Epidermal melanocyte (primary cell): ENCODE measurements around the gene ZBTB16.

Experiments
- DNase-seq: peaks from one replicate; pipeline ENCODE4 v3.0.0; 2011; ENCODE audit warnings: low spot score; ENCODE audit not compliant: insufficient read length

Gene ZBTB16

DNA sequence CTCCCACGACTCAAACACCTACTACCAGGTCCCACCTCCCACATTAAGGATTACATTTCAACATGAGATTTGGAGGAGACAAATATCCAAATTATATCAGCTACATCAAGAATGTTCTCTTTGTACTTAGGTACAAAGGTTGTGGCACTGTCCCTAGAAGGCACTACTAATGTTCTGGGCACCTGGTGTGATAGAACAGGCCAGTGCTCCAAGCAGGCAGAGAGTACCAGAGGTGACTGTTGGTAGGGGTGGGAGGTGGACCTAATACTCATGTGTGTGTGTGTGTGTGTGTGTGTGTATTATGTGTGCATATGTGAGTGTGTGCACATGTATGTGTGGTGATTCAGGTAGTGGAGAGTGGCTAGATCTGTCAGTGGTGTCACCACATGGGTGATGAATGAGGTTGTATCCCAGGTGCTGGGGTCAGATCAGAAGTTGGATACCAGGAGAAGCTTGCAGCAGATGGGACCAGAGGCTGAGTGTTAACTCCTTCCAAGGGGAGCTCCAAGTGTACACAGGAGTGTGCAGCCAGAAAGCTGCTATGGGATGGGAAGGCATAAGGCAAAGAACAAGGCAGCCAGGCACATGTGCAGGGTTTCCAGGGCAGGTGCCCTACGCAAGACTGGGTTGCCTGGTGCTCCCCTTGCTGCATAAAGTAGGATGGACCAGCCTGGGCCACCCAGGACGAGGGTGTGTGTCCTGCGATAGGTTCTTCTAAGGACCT, 219.0 kb downstream of the ZBTB16 start:
- no peak for DNase-seq

DNA sequence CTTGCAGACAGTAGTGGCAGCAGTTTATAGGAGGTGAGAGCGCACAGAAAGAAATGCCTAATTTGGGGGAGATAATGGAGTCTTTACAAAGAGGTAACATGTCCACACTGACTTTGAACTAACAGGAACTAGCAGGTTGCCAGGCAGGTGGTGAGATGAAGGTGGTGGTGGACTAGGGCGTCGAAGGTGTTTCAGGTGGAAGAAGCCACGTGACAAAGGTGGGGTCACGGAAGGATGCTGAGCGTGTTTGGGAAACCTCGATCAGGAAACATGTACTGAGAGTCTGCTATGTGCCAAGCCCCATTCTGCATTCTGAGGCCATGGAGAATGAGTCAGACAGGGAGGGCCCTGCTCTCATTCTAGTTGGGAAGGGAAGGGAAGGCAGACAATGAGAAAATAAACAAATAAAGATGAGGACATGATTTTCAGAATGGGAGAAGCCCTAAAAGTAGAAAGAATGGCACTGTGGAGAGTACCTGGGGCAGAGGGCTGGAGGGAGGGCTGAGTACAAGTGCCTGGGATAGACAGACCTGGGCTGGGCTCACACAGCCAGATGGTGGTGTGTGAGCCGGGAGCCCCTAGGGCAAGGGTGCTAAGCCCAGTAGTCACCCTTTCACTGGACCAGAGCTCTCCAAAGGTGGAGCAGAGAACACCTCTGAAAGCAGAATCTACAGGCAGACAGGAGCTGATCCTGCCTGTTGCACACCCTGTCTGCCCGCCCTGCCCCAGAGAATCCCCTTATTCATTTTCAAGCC, 220.5 kb downstream of the ZBTB16 start:
- DNase-seq = no peak

DNA sequence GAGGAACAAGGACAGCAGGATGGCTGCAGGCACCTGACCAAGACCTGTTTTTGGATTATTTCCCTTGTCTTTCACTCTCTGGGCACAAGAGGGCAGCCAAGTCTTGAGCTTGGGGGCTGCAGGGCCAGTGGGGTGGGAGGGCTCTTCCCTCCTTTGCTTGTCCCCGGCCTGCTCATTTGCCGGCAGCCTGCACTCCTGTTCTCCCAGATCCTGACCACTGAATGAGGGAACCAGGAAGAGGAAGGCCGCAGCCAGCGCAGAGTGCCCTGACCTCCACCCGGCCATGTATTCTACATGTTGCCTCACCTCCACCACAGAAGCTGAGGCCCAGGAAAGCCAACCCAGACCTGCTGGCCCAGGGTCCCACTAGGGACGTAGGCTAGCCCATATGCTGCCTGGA, 221.2 kb downstream of the ZBTB16 start:
- DNase-seq = peak; percentile 32

DNA sequence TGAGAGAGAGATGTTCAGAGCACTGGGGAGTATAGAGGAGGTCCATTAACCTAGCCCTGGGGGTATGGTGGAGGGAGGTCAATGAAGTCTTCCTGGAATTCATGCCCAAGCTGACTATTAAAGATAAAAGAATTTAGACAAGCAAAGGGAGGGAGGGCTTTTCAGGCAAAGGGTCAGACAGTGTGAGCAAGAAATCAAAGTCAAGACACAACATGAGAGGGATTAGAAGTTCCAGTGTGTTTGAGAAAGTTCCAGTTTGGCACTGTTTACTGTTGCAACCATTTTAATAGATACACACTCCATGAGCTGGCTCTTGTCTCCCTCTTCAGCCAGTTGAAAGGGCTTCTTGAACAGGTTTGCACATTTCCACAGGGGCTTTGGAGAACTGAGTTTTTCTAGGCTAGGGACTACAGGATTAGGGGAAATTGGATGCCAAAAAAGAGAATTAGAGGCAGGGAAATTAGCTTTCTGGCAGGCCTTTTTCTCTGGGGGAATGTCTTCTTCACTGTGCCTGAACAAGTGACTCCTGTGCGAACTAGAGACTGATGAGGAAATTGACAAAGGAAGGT, 222.0 kb downstream of the ZBTB16 start:
- DNase-seq = no peak

DNA sequence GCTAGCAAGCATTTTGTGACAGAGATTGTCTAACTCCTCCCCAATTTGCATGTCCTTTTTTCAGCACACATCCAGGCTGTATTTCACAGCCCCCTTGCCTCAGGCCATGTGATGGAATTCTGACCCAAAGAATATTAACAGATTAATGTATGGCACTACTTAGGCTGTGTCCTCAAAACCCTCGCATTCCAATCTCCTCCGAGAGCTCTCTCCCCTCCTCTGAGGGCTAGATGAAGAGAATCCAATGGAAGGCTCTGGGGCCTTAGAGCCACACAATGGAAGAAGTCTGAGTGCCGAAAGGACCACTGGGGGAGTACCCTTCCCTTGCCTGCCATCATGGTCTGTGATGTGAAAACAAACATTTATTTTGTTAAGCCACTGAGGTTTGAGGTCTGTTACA, 223.0 kb downstream of the ZBTB16 start:
- DNase-seq = no peak

DNA sequence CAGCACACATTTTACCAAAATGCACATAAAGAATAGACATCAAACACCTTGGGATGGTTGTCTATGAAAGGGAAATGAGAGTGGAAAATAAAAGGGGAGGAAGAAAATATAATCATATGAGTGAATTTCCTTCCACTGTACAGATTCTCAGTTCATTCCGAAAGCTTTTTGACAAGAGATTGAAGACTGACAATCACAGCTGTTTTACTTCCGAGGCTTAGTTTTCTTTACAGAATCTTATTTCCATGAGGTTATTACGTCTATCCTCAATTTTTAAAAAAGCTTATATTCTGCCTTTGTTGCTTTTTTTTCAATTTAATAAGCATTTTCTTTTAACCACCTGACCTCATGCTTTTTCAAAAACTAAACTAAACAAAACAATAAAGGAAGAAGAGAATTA, 223.9 kb downstream of the ZBTB16 start:
- DNase-seq = no peak

DNA sequence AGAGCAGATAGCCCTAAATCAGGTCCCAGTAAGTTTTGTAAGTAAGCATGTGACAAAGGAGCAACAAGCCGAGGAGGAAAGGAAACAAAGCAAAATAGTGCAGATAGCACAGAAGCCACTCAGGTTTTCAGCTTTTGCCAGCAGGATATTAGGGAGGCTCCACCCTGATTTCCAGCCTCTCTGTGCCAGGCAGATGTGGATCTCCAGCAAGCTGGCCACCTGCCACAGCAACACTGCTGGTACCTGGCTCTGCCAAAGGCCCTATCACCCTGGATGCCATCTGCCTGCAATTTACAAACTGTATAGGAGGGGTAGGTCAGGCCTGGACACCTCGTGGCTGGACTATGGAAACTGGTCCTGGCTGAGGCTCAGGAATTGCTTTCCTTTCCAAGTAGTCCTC, 224.5 kb downstream of the ZBTB16 start:
- no peak for DNase-seq

DNA sequence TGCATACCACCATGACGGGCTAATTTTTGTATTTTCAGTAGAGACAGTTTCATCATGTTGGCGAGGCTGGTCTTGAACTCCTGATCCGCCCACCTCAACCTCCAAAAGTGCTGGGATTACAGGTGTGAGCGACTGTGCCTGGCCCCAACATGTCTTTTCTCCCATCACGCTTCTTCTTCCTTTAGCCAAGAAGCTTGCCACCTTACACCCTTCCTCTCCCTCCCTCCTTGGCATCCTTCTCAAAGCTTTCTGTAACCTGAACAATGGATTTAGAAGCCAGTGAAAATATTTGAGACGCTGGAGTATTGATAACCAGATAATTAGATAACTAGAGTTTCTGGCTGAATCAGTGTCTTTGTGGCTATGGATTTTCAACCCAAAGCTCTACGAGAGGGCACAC, 225.4 kb downstream of the ZBTB16 start:
- DNase-seq = no peak

DNA sequence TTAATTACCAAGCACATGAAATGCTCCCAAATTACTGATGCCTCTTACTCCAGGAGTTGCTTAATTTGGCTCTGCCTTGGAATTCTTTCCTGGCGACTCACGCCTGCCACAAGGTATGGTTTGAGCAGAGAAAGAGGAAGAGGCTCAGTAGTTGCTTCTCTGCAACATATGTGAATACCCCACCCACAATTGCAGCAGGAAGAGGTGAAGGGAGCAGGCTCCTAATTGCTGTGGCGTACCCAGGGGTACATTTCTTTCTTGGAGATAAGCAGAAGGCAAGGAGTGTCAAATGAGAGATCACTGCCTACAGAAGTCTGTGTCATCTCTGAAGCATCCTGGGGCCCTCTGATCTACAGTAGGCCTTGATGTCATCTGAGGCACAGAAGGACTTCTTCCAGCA, 226.1 kb downstream of the ZBTB16 start:
- DNase-seq = no peak

DNA sequence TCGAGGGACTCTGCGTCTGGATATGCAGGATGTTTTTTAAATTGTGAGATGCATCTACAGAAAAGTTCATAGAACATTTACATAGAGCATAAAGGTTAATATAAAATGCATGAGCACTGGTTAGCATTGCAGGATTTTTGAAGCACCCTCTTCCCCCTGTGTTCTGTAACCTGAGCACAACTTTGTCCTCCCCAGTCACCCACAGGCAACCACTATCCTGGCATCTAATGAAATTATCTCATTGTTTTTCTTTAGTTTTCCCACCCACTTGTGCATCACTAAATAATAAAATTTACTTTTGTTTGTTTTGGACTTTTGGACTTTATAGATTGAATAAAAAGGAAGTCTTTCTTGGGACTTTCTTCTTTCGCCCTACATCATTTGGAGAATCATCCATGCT, 226.7 kb downstream of the ZBTB16 start:
- DNase-seq = no peak

DNA sequence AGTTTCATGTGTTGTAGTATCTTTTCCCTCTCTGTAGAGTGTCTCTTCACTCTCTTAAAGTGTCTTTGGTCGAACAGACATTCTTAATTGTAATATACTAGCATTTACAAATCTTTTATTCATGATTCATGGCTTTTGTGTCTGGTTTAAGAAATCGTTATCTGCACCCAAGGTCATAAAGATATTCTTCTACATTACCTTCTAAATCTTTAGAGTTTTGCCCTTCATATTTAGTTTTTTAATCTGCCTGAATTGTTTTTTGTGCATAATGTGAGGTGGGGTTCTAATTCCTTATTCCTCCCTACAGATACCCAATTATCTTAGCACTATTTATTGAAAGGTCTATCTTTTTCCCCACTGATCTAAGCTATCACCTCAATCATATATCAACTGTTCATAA, 227.6 kb downstream of the ZBTB16 start:
- DNase-seq = no peak

DNA sequence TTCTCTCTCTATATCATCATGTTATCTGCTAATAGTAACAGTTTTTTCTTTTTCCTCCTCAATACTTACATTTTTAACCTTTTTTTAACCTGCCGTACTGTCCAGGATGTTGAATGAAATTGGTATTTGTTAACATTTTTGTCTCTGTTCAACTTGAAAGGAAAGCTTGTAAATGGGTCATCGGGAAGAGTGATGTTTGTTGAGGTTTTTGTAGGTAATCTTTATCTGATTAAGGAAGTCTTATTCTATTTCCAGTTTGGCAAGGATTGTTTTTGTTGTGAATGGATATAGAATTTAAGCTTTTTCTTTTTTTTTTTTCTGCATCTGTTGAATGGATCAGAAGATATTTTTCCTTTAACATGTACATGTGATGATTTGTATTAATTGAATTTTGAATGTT, 228.6 kb downstream of the ZBTB16 start:
- no peak for DNase-seq

DNA sequence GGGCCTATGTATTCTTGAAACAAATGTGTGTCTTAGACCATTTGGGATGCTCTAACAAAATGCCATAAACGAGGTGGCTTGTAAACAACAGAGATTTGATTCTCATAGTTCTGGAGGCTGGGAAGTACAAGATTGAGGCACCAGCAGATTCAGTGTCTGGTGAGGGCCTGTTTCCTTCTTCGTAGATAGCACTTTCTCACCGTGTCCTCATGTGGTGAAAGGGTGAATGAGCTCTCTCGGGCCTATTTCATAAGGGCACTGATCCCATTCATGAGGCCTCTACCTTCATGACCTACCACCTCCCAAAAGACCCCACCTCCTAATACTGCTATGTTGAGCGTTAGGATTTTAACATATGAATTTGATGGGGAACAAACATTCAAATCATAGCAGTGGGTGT, 230.3 kb downstream of the ZBTB16 start:
- no peak for DNase-seq

DNA sequence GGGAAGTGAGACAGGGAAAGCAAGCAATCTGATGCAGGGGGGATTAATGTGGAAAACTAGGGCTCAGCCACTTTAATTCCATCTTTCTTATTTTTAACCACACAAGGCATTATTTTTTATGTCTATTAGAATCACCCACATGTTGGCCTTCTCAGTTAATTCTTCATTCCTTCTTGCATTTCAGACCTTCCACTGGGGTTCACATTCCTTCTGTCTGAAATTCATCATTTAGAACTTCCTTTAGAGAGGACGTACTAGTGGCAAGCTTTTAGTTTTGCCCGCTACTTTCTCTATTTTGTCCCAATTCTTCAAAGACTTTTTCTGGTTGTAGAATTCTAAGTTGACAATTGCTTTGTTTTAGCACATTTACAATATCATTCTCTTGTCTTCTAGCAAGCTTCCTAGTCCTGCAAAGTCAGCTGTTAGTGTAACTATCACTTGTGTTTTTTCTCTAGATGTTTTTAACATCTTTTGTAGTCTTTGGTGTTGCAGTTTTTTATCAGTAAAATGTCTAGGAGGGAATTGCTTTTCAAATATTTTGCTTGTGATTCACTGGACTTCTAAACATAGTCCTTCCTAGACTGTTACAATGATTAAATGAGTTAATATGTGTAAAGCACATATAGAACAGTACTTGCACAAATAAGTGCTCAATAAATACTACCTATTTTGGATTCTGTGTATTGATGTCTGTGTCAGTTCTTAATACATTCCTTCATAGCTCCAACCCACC, 231.2 kb downstream of the ZBTB16 start:
- DNase-seq = no peak

DNA sequence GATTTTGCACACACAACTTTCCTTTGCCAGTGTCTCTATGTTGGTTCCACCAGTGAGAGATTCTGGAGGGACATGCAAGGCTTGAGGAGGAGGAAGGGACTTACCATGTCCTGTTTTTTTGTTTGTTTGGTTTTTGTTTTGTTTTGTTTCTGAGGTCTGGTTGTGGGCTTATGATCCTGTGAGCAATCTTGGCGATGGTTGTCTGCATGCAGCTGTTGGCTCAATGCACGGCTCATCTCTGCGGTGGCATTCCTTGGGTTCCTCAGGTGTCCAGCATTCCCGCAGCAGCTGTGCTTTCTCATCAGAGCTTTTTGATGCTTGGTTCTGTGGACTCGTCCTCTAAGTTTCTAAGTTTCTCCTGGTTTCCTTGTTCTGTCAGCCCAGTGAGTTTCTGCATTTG, 231.9 kb downstream of the ZBTB16 start:
- no peak for DNase-seq

DNA sequence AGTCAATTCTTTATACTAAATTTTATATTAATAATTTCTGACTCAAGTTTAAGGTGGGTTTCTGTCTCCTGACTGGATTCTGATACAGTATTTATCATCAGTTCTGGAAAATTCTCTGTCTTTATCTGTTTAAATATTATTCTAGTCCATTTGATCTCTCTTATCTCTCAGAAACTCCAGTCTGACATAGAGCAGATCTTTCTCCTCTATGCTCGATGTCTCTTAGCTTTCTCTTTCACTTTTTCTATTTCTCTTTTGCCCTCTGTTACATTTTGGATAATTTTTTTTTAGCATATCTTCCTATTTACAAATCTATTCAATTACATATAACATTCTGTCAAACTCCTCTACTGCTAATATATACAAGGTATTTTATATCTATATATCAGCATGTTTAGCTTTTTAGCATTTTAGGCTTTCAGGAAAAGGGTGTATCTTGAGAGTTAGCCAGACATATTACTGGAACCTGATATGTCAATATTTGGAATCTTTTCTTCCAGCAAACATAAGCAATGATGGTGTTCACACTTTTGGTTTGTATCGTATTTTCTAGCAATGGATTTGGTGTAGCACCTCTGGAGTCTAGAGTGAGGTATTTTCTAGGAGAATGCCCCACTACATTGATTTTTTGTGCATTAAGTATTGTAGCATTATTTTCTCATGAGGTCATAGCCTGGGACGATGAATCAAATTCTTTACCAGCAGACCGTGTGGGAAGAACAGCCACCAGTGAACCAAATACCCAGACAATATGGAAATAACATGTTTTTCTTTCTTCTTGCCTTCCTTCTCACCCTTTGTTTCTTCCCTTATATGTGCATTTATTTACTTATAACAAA, 232.6 kb downstream of the ZBTB16 start:
- DNase-seq = no peak

DNA sequence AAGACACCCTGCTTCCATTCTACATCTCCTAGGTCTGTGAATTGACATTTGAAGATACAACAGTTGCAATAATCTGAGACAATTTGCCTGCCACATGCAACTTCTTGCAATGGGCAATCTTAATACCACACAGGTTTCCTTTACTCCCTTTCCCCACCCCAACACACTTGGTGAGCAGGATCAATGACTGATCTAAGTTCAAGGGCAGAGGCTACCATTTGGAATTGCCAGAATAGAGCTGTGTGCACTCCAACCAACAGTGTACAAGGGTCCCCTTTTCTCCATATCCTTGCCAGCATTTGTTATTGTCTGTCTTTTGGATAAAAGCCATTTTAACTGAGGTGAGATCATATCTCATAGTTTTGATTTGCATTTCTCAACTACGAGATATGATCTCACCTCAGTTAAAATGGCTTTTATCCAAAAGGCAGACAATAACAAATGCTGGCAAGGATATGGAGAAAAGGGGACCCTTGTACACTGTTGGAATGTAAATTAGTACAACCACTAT, 233.7 kb downstream of the ZBTB16 start:
- DNase-seq = no peak

DNA sequence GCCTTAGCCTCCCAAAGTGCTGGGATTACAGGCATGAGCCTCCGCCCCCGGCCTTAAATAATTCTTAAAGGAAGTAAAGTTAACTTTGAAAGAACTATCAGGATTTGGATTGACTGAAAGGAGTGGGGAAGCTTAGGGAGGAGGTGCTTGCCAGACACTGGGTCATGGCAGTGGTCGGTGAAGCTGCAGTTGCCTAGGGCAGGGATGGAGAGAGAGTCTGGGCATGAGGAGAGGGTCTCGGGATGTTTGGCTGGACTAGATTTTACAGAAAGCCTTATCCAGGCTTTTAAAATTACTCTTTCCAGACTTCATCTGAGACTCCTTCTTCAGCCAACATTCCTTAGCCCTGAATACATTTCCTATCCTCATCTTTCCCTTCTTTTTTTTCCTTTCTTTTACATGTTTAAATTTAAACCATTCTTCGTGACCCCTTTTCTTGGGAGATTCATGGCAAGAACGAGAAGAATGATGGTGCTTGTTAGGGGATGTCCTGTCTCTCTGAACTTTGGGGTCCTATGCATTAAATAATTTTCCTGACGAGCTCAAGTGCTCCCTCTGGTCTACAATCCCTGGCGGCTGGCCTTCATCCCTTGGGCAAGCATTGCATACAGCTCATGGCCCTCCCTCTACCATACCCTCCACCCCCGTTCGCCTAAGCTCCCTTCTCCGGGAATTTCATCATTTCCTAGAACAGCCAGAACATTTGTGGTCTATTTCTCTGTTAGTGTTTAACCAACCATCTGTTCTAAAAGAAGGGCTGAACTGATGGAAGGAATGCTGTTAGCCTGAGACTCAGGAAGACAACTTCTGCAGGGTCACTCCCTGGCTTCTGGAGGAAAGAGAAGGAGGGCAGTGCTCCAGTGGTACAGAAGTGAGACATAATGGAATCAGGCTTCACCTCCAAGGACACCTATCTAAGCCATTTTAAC, 236.4 kb downstream of the ZBTB16 start, which contains the start of gene NNMT:
TSS of gene NNMT (plus strand) at position 724 of the 929 bp plus-strand sequence. CDS start at position 882, 158 bp downstream.
- DNase-seq = no peak

DNA sequence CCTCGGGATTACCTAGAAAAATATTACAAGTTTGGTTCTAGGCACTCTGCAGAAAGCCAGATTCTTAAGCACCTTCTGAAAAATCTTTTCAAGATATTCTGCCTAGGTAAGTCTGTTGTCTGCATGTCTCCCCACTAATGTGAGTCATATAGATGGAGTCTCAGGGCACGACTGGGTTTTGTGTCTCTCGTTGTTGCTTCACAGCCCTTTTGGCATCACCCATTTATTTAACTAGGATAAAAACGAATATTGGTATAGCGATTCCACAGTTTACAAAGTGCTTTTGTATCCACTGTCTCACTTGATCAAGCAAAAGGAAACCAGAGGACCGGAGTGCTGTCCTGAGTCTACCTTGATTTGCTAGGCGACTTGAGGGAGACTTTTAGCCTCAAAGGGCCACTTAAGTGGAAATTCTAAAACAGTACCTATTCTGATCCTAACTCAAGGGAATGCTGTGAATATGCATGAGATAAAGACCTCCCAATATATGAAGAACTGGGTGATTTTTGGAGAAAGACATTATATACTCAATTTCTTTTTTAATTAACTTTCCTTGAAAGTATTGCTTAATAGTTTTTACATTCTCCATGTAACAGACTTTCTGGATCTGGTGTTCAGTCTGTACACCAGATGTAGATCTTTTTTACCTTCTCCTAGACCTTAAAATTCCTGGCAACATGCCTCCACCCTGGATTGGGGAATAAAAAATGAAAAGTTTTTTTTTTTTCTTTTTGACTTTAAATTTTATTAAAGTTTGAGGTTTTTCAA, 237.3 kb downstream of the ZBTB16 start:
- DNase-seq = no peak
